GM12872 (cell line): ENCODE results near the gene AFF3.

Experiments
- CTCF ChIP-seq: IDR thresholded peaks from 3 replicates; pipeline ENCODE4 v1.5.1; 2011; ENCODE audit warnings: low read depth, mild to moderate bottlenecking, low read length, moderate library complexity; ENCODE audit not compliant: insufficient read depth

Gene AFF3

GRCh38 chr2:99841749-99842148 is 300.6 kb downstream of the AFF3 start:
- TF ChIP-seq CTCF, result no peak

- no peak for TF ChIP-seq CTCF
Measured at GRCh38 chr2:99840831-99841230, 301.6 kb downstream of the AFF3 start.

- TF ChIP-seq CTCF, result no peak
Measured at GRCh38 chr2:99836690-99837605, 305.4 kb downstream of the AFF3 start.

GRCh38 chr2:99834426-99834825 is 308.0 kb downstream of the AFF3 start:
- no peak for TF ChIP-seq CTCF

GRCh38 chr2:99833586-99834201 is 308.7 kb downstream of the AFF3 start:
- TF ChIP-seq CTCF, result no peak

- no peak for TF ChIP-seq CTCF
Measured at GRCh38 chr2:99832926-99833325, 309.5 kb downstream of the AFF3 start.

- TF ChIP-seq CTCF, result no peak
Measured at GRCh38 chr2:99831772-99832171, 310.6 kb downstream of the AFF3 start.
